Measurements from ENCODE around the gene AFG3L2.

- TF ChIP-seq CTCF (IDR thresholded peaks at IDR 0.05; ENCODE audit: insufficient read depth, low read depth, low read length) = no peak
- no peak for TF ChIP-seq EZH2 (IDR thresholded peaks at IDR 0.05; ENCODE audit: insufficient read depth, low read length)
Observed at GRCh38 chr18:12296087-12296403, 81.0 kb downstream of the AFG3L2 start.

Data from astrocyte (in vitro differentiated cells and primary cell).